Activated naive CD8-positive, alpha-beta T cell treated with anti-CD3 and anti-CD28 coated beads for 36 hours (primary cell): ENCODE data around the gene SGO2. TPM values are rescaled to one million over a fixed set of nuclear protein-coding genes. Genes with fewer than 3 reads are reported as not detected.

Experiments used
- DNase-seq: peaks from one replicate; pipeline ENCODE4 v3.0.0; 2021
- H3K27ac Mint-ChIP-seq: one replicate; pipeline ENCODE4 v1.8.0; 2022; ENCODE audit warnings: mild to moderate bottlenecking, moderate library complexity, mixed read lengths
- H3K27me3 Mint-ChIP-seq: one replicate; pipeline ENCODE4 v1.8.0; 2022; ENCODE audit warnings: mild to moderate bottlenecking, mixed read lengths
- H3K36me3 Mint-ChIP-seq: one replicate; pipeline ENCODE4 v1.8.0; 2021; ENCODE audit warnings: mild to moderate bottlenecking, mixed read lengths
- H3K4me1 Mint-ChIP-seq: one replicate; pipeline ENCODE4 v1.8.0; 2021; ENCODE audit warnings: mixed read lengths
- H3K4me3 Mint-ChIP-seq: one replicate; pipeline ENCODE4 v1.8.0; 2022; ENCODE audit warnings: mild to moderate bottlenecking, moderate library complexity, mixed read lengths
- H3K9me3 Mint-ChIP-seq: one replicate; pipeline ENCODE4 v1.8.0; 2022; ENCODE audit warnings: mixed read lengths
- total RNA-seq, 2 experiments: library from RNA; stranded (reverse); gene quantifications; one replicate each; pipeline ENCODE4 v1.2.3, GENCODE V29; 2021

Gene SGO2
- total RNA-seq, 2 experiments from 2014 or later: 36.9 to 37.6 TPM

- Mint-ChIP-seq H3K27ac (no peak overlapping the region), H3K4me1 (peaks cover 10% of the 10 kb centered on the region), H3K36me3 (peaks cover 25% of the 10 kb centered on the region), H3K27me3 (no peaks in the 10 kb centered on the region), H3K9me3 (no peaks in the 10 kb centered on the region), H3K4me3 (no peak overlapping the region)
- no peak for DNase-seq
These were observed 50.0 kb downstream of the SGO2 start for GRCh38 chr2:200575957-200576356.

- no peak for DNase-seq
- Mint-ChIP-seq H3K27me3 (no peaks in the 10 kb centered on the region), H3K4me3 (no peak overlapping the region), H3K4me1 (peaks cover 10% of the 10 kb centered on the region), H3K36me3 (peaks cover 21% of the 10 kb centered on the region), H3K27ac (no peak overlapping the region), H3K9me3 (no peaks in the 10 kb centered on the region)
These were observed 51.0 kb downstream of the SGO2 start for GRCh38 chr2:200577027-200577426.

GRCh38 chr2:200578778-200579177 lies 52.8 kb downstream of the SGO2 start:
- peaks cover 4% of the 10 kb centered on the region for H3K27me3 Mint-ChIP-seq
- no peak overlapping the region for H3K27ac Mint-ChIP-seq
- no peak for DNase-seq
- H3K4me1 Mint-ChIP-seq: peaks cover 10% of the 10 kb centered on the region
- no peaks in the 10 kb centered on the region for H3K9me3 Mint-ChIP-seq
- H3K4me3 Mint-ChIP-seq: no peak overlapping the region
- peaks cover 23% of the 10 kb centered on the region for H3K36me3 Mint-ChIP-seq

GRCh38 chr2:200584639-200585038 lies 58.6 kb downstream of the SGO2 start:
- H3K4me1 Mint-ChIP-seq: peaks cover 11% of the 10 kb centered on the region
- H3K36me3 Mint-ChIP-seq: peaks cover 2% of the 10 kb centered on the region
- no peaks in the 10 kb centered on the region for H3K9me3 Mint-ChIP-seq
- no peak overlapping the region for H3K4me3 Mint-ChIP-seq
- H3K27ac Mint-ChIP-seq: no peak overlapping the region
- DNase-seq: no peak
- peaks cover 10% of the 10 kb centered on the region for H3K27me3 Mint-ChIP-seq

- DNase-seq: no peak
- Mint-ChIP-seq H3K4me1 (peaks cover 11% of the 10 kb centered on the region), H3K27ac (no peak overlapping the region), H3K27me3 (peaks cover 10% of the 10 kb centered on the region), H3K4me3 (peak overlapping the region; percentile 67), H3K36me3 (peaks cover 2% of the 10 kb centered on the region), H3K9me3 (no peaks in the 10 kb centered on the region)
These were observed 59.3 kb downstream of the SGO2 start for GRCh38 chr2:200585340-200585729.

GRCh38 chr2:200585730-200586643 lies 60.0 kb downstream of the SGO2 start, which contains the start of gene AOX1:
TSS of gene AOX1 (plus strand) at chr2:200586014. CDS start at chr2:200586109, 95 bp downstream.
- Mint-ChIP-seq H3K4me3 (peak within 1 kb of the TSS; percentile 67), H3K27me3 (peaks cover 10% of the 10 kb centered on the region), H3K9me3 (no peaks in the 10 kb centered on the region), H3K27ac (no peak within 1 kb of the TSS), H3K4me1 (peaks cover 11% of the 10 kb centered on the region), H3K36me3 (peaks cover 2% of the 10 kb centered on the region)
- peak; percentile 6 for DNase-seq

GRCh38 chr2:200586644-200586975 lies 60.6 kb downstream of the SGO2 start:
- Mint-ChIP-seq H3K9me3 (no peaks in the 10 kb centered on the region), H3K27ac (no peak overlapping the region), H3K27me3 (peaks cover 12% of the 10 kb centered on the region), H3K4me1 (peaks cover 11% of the 10 kb centered on the region), H3K4me3 (peak overlapping the region; percentile 63), H3K36me3 (peaks cover 2% of the 10 kb centered on the region)
- DNase-seq: no peak

GRCh38 chr2:200587007-200587616 lies 61.1 kb downstream of the SGO2 start:
- H3K4me1 Mint-ChIP-seq: peaks cover 11% of the 10 kb centered on the region
- no peak overlapping the region for H3K27ac Mint-ChIP-seq
- H3K9me3 Mint-ChIP-seq: no peaks in the 10 kb centered on the region
- DNase-seq: no peak
- H3K36me3 Mint-ChIP-seq: peaks cover 2% of the 10 kb centered on the region
- no peak overlapping the region for H3K4me3 Mint-ChIP-seq
- H3K27me3 Mint-ChIP-seq: peaks cover 16% of the 10 kb centered on the region

- Mint-ChIP-seq H3K27ac (no peak overlapping the region), H3K36me3 (no peaks in the 10 kb centered on the region), H3K27me3 (peaks cover 12% of the 10 kb centered on the region), H3K4me1 (peaks cover 11% of the 10 kb centered on the region), H3K4me3 (no peak overlapping the region), H3K9me3 (no peaks in the 10 kb centered on the region)
- no peak for DNase-seq
These were observed 62.2 kb downstream of the SGO2 start for GRCh38 chr2:200588076-200588678.

- Mint-ChIP-seq H3K27ac (no peak overlapping the region), H3K27me3 (peaks cover 6% of the 10 kb centered on the region), H3K36me3 (no peaks in the 10 kb centered on the region), H3K9me3 (no peaks in the 10 kb centered on the region), H3K4me1 (peaks cover 7% of the 10 kb centered on the region), H3K4me3 (no peak overlapping the region)
- DNase-seq: no peak
These were observed 64.1 kb downstream of the SGO2 start for GRCh38 chr2:200590090-200590489.

- Mint-ChIP-seq H3K4me3 (no peak overlapping the region), H3K27ac (no peak overlapping the region), H3K9me3 (no peaks in the 10 kb centered on the region)
These were observed 65.3 kb downstream of the SGO2 start for GRCh38 chr2:200591308-200591707.

GRCh38 chr2:200592406-200593075 lies 66.5 kb downstream of the SGO2 start:
- H3K36me3 Mint-ChIP-seq: no peaks in the 10 kb centered on the region
- no peak overlapping the region for H3K27ac Mint-ChIP-seq
- no peak for DNase-seq
- H3K9me3 Mint-ChIP-seq: no peaks in the 10 kb centered on the region
- no peaks in the 10 kb centered on the region for H3K4me1 Mint-ChIP-seq
- no peak overlapping the region for H3K4me3 Mint-ChIP-seq
- H3K27me3 Mint-ChIP-seq: peaks cover 6% of the 10 kb centered on the region

More at GRCh38 chr2:200591308-200591707, 65.3 kb downstream of the SGO2 start:
- Mint-ChIP-seq H3K27me3 (peaks cover 6% of the 10 kb centered on the region), H3K4me1 (peaks cover 1% of the 10 kb centered on the region), H3K36me3 (no peaks in the 10 kb centered on the region)
- DNase-seq: no peak

- no peak for DNase-seq
These were observed 67.9 kb downstream of the SGO2 start for GRCh38 chr2:200593905-200594304.

GRCh38 chr2:200595913-200596312 lies 69.9 kb downstream of the SGO2 start:
- Mint-ChIP-seq H3K9me3 (no peaks in the 10 kb centered on the region), H3K36me3 (no peaks in the 10 kb centered on the region), H3K27ac (no peak overlapping the region), H3K4me3 (no peak overlapping the region), H3K27me3 (peaks cover 9% of the 10 kb centered on the region), H3K4me1 (no peaks in the 10 kb centered on the region)
- DNase-seq: no peak

More at GRCh38 chr2:200593905-200594304, 67.9 kb downstream of the SGO2 start:
- Mint-ChIP-seq H3K9me3 (no peaks in the 10 kb centered on the region), H3K4me1 (no peaks in the 10 kb centered on the region), H3K27ac (no peak overlapping the region), H3K27me3 (peaks cover 9% of the 10 kb centered on the region), H3K4me3 (no peak overlapping the region), H3K36me3 (no peaks in the 10 kb centered on the region)
